ENCODE data around the gene PGM2. TPM values are rescaled to one million over a fixed set of nuclear protein-coding genes. Genes with fewer than 3 reads are reported as not detected.
A peak's percentile ranks its signal among the peaks of the same experiment; 100 is the strongest.

The PGM2 gene
- total and polyA plus RNA-seq, 2 experiments from 2014 or later: 11.2 to 17.9 TPM

- Histone ChIP-seq H3K9me2 (ENCODE audit: insufficient read depth) (no peaks in the 10 kb centered on the region), H3K27ac (no peak overlapping the region), H3K9ac (no peak overlapping the region), H3K36me3 (ENCODE audit: low read depth) (no peaks in the 10 kb centered on the region), H3K27me3 (replicated peaks; ENCODE audit: insufficient read depth) (peaks cover 36% of the 10 kb centered on the region), H2AFZ (no peak overlapping the region), H4K20me1 (ENCODE audit: insufficient read depth) (no peaks in the 10 kb centered on the region), H3K4me2 (ENCODE audit: unreplicated experiment) (no peak overlapping the region), H3K9me3 (ENCODE audit: low read depth) (no peaks in the 10 kb centered on the region), H3F3A (ENCODE audit: insufficient read depth) (no peaks in the 10 kb centered on the region), H3K4me1 (ENCODE audit: insufficient read depth) (no peaks in the 10 kb centered on the region), H3K79me2 (ENCODE audit: insufficient read depth) (no peaks in the 10 kb centered on the region), H3K4me3 (no peak overlapping the region)
- TF ChIP-seq EZH2 (IDR thresholded peaks at IDR 0.05; ENCODE audit: insufficient read depth, poor library complexity, severe bottlenecking) (no peak), EZH2phosphoT487 (IDR thresholded peaks at IDR 0.05; ENCODE audit: insufficient read depth, low read depth) (no peak)
- in situ Hi-C loops (cut with MboI): no loop called here
- peak; percentile 38 for DNase-seq
- WGBS, 2 experiments (ENCODE audit: low coverage in 1 of 2, low lambda C conversion rate in 2 of 2, missing lambda C conversion rate in 2 of 2): 45 to 47% methylated on average over 21 of the region's 21 CpGs
Measured at GRCh38 chr4:37908488-37909331, 82.2 kb downstream of the PGM2 start.

GRCh38 chr4:37909332-37910090, 83.0 kb downstream of the PGM2 start:
- 64 to 68% methylated on average over 8 of the region's 8 CpGs for WGBS, 2 experiments (ENCODE audit: low coverage in 1 of 2, low lambda C conversion rate in 2 of 2, missing lambda C conversion rate in 2 of 2)
- Histone ChIP-seq H3K27me3 (replicated peaks; ENCODE audit: insufficient read depth) (peaks cover 29% of the 10 kb centered on the region), H3K4me1 (ENCODE audit: insufficient read depth) (no peaks in the 10 kb centered on the region), H3K9me3 (ENCODE audit: low read depth) (no peaks in the 10 kb centered on the region), H3K36me3 (ENCODE audit: low read depth) (no peaks in the 10 kb centered on the region), H3F3A (ENCODE audit: insufficient read depth) (no peaks in the 10 kb centered on the region), H3K4me3 (no peak overlapping the region), H3K4me2 (ENCODE audit: unreplicated experiment) (no peak overlapping the region), H3K79me2 (ENCODE audit: insufficient read depth) (no peaks in the 10 kb centered on the region), H3K27ac (no peak overlapping the region), H3K9me2 (ENCODE audit: insufficient read depth) (no peaks in the 10 kb centered on the region), H2AFZ (no peak overlapping the region), H3K9ac (no peak overlapping the region), H4K20me1 (ENCODE audit: insufficient read depth) (no peaks in the 10 kb centered on the region)
- in situ Hi-C loops (cut with MboI): no loop called here
- TF ChIP-seq EZH2 (IDR thresholded peaks at IDR 0.05; ENCODE audit: insufficient read depth, poor library complexity, severe bottlenecking) (no peak), EZH2phosphoT487 (IDR thresholded peaks at IDR 0.05; ENCODE audit: insufficient read depth, low read depth) (no peak)
- no peak for DNase-seq

- no peak overlapping the region for H3K4me2 ChIP-seq (ENCODE audit: unreplicated experiment)
- in situ Hi-C loops (cut with MboI): no loop called here
- H3K27ac ChIP-seq: no peak overlapping the region
- DNase-seq: no peak
- peaks cover 24% of the 10 kb centered on the region for H3K27me3 ChIP-seq (replicated peaks; ENCODE audit: insufficient read depth)
- no peak overlapping the region for H2AFZ ChIP-seq
- WGBS, 2 experiments (ENCODE audit: low coverage in 1 of 2, low lambda C conversion rate in 2 of 2, missing lambda C conversion rate in 2 of 2): 41 to 55% methylated on average over 1 of the region's 1 CpG
- no peak overlapping the region for H3K4me3 ChIP-seq
- no peaks in the 10 kb centered on the region for H3K9me2 ChIP-seq (ENCODE audit: insufficient read depth)
- H3K4me1 ChIP-seq (ENCODE audit: insufficient read depth): no peaks in the 10 kb centered on the region
- H3K36me3 ChIP-seq (ENCODE audit: low read depth): no peaks in the 10 kb centered on the region
- TF ChIP-seq EZH2 (IDR thresholded peaks at IDR 0.05; ENCODE audit: insufficient read depth, poor library complexity, severe bottlenecking) (no peak), EZH2phosphoT487 (IDR thresholded peaks at IDR 0.05; ENCODE audit: insufficient read depth, low read depth) (no peak)
- H3F3A ChIP-seq (ENCODE audit: insufficient read depth): no peaks in the 10 kb centered on the region
- H3K79me2 ChIP-seq (ENCODE audit: insufficient read depth): no peaks in the 10 kb centered on the region
- H4K20me1 ChIP-seq (ENCODE audit: insufficient read depth): no peaks in the 10 kb centered on the region
- H3K9ac ChIP-seq: no peak overlapping the region
- H3K9me3 ChIP-seq (ENCODE audit: low read depth): no peaks in the 10 kb centered on the region
Measured at GRCh38 chr4:37910091-37910486, 83.6 kb downstream of the PGM2 start.

Other genes with a start within 250 kb of the PGM2 start
- gene RELL1, start 140.3 kb upstream of the PGM2 start, total RNA-seq (2014; rRNA removed; shearing (Covaris generic)): 39.2 and 42.5 TPM in 2 replicates
- 7.7 TPM in 2 replicates for gene RELL1, start 140.3 kb upstream of the PGM2 start, polyA plus RNA-seq (2016; fragmentation: Nextera tagmentation; extraction: Ambion mirVana)
- 34.6 and 41.1 TPM in 2 replicates for gene TBC1D1, start 64.4 kb downstream of the PGM2 start, total RNA-seq (2014; rRNA removed; shearing (Covaris generic))
- 12.4 and 13.6 TPM in 2 replicates for gene TBC1D1, start 64.4 kb downstream of the PGM2 start, polyA plus RNA-seq (2016; fragmentation: Nextera tagmentation; extraction: Ambion mirVana)
- not detected in 2 replicates for gene PTTG2, start 133.7 kb downstream of the PGM2 start, total RNA-seq (2014; rRNA removed; shearing (Covaris generic))
- not detected in 2 replicates for gene PTTG2, start 133.7 kb downstream of the PGM2 start, polyA plus RNA-seq (2016; fragmentation: Nextera tagmentation; extraction: Ambion mirVana)